GM12865 (cell line): Measurements from ENCODE around the gene UBL5.
"Not testable (repeated sequence)": the region's sequence is repeated elsewhere in the genome, so short reads cannot be mapped to it uniquely, and the experiment has no call there.

Experiments
- DNase-seq: peaks from one replicate; pipeline ENCODE4 v3.0.0; 2010; ENCODE audit warnings: low read depth
- H3K4me3 ChIP-seq: 2 replicates; pipeline ENCODE4 v1.5.1; 2011; ENCODE audit warnings: mild to moderate bottlenecking, low read depth, low read length, control low read depth
- CTCF ChIP-seq: IDR thresholded peaks from 2 replicates; pipeline ENCODE4 v1.5.1; 2011; ENCODE audit warnings: low read length, control low read depth, low read depth, inconsistent platforms; ENCODE audit not compliant: insufficient read depth; ENCODE audit errors: missing control alignments

UBL5 gene

DNA sequence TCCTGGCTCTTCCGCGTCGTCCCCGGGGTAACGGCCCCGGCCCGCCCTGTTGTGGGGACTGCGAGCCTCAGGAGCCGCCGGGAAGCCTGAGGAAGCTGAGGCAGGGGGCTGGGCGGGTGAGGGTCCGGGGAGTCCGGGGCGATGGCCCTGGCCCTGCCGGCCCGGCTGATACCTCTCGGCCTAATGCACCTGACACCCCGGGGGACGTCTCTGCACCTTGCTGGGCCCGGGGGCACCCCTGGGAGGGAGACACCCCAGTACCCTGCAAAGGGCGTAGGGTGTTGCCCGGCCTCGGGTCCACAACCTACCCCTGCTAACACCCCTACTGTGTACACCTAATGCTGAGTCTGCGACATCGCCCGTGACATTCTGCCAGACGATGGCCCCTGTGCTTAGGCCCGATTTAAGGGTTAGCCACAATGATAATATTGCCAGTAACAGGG lies 7.8 kb downstream of the UBL5 start:
- TF ChIP-seq CTCF: no peak
- peak overlapping the region; percentile 82 for H3K4me3 ChIP-seq
- DNase-seq: no peak

- DNase-seq: peak; percentile 18
- TF ChIP-seq CTCF: no peak
- H3K4me3 ChIP-seq: peak overlapping the region; percentile 82
Observed at GRCh38 chr19:9836021-9836420, 8.3 kb downstream of the UBL5 start.

GRCh38 chr19:9838324-9838723 lies 10.6 kb downstream of the UBL5 start:
- DNase-seq: no peak
- TF ChIP-seq CTCF: no peak
- no peak overlapping the region for H3K4me3 ChIP-seq

DNA sequence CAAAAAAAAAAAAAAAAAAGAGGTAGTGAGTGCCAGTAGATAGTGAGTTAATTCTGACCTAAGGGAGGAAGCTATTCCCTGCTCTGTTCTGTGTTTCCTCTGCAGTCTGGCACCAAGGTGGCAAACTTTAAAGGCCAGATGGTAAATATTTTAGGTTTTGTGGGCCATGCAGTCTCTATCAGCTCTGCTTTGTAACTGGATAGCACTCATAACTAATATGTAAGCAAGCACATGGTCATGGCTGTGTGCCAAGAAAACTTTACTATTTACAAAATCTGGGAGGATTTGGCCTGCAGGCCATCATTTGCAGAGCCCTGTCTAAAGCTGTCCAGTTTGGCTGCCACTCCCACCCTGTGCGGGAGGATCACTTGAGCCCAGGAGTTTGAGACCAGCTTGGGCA lies 11.7 kb downstream of the UBL5 start:
- no peak overlapping the region for H3K4me3 ChIP-seq
- no peak for DNase-seq
- TF ChIP-seq CTCF: no peak

- no peak for DNase-seq
- no peak for TF ChIP-seq CTCF
- no peak overlapping the region for H3K4me3 ChIP-seq
Observed at GRCh38 chr19:9842834-9843625, 15.3 kb downstream of the UBL5 start.

DNA sequence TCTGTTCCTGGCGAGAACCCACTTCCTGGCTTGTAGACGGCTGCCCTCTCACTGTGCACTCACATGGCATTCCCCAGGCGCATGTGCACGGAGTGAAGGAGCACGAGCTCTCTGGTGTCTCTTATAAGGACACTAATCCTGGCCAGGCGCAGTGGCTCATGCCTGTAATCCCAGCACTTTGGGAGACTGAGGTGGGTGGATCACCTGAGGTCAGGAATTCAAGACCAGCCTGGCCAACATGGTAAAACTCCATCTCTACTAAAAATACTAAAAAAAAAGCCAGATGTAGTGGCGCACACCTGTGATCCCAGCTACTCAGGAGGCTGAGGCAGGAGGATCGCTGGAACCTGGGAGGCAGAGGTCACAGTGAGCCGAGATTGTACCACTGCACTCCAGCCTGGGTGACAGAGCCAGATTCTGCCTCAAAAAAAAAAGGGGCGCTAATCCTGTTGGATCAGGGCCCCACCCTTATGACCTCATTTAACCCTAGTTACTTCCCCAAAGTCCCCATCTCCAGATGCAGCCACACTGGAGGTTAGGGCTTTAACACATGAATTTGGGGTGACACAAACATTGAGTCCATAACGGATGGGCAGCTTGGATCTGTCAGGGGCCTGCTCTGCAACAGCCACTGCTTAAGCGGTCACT lies 16.0 kb downstream of the UBL5 start:
- not testable (repeated sequence) for H3K4me3 ChIP-seq, DNase-seq

DNA sequence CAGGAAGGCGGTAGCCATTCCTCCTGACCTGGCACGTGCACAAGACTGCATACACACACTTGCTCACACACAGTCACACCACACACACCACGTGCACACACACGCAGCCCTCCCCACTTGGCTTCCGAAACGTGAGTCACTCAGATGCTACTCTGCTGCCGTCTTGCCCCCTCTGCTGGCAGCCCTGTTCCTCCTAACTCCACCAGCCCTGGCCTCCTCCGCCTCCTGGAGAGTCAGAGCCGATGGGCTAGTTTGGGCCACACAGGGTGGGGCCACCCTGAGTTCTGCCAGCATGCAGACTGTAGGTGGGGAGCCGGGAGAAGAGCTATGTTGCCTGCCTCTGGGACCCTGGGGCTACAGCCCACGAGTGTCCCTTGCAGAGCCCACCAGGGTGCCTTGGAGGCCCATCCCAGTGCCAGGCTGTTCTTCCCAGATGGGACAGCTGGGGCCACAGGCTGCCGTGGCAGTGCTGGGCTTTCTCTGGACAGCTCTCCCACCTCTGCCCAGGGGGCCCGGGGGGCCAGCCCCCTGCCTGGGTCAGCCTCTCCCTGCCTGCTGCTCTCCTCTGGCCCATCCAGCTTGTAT lies 19.5 kb downstream of the UBL5 start:
- H3K4me3 ChIP-seq: no peak overlapping the region
- peak; percentile 20 for DNase-seq
- TF ChIP-seq CTCF: no peak
